Ishikawa (cell line): ENCODE measurements around the gene TMEM147.

Experiments
- CEBPB ChIP-seq: IDR thresholded peaks from 2 replicates; pipeline ENCODE4 v1.6.1; 2012
- EGR1 ChIP-seq: IDR thresholded peaks from 2 replicates; pipeline ENCODE4 v1.6.1; 2012
- EP300 ChIP-seq: IDR thresholded peaks from 2 replicates; pipeline ENCODE4 v1.6.1; 2012; ENCODE audit warnings: borderline replicate concordance
- FOXM1 ChIP-seq: IDR thresholded peaks from 2 replicates; pipeline ENCODE4 v1.6.1; 2012; ENCODE audit warnings: low read depth, borderline replicate concordance
- RAD21 ChIP-seq: IDR thresholded peaks from 2 replicates; pipeline ENCODE4 v1.6.1; 2012; ENCODE audit warnings: low read depth
- TAF1 ChIP-seq: IDR thresholded peaks from 2 replicates; pipeline ENCODE4 v1.6.1; 2012; ENCODE audit warnings: low read depth, mild to moderate bottlenecking
- TCF12 ChIP-seq: IDR thresholded peaks from 2 replicates; pipeline ENCODE4 v1.6.1; 2012; ENCODE audit warnings: low read depth
- TEAD4 ChIP-seq: IDR thresholded peaks from 2 replicates; pipeline ENCODE4 v1.6.1; 2012
- YY1 ChIP-seq: IDR thresholded peaks from 2 replicates; pipeline ENCODE4 v1.6.1; 2012; ENCODE audit warnings: low read depth
- ZBTB7A ChIP-seq: IDR thresholded peaks from 2 replicates; pipeline ENCODE4 v1.6.1; 2012; ENCODE audit warnings: low read depth

DNA sequence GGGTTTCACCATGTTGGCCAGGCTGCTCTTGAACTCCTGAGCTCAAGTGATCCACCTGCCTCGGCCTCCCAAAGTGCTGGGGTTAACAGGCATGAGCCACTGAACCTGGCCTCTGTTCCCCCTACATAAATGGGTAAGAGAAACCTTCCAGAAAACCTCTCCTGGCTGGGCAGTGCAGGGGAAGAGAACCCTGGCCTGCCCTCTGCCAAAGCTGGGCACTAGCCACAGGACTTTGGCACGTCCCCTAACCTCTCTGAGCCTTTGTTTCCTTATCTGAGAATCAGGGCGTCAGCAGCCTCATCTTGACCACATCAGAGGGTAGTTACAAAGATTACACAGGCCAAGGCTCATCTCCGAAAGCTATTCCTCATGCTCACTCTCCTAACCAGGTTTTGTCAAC, 19.6 kb upstream of the TMEM147 start:
- no peak for TF ChIP-seq TEAD4
- TF ChIP-seq CEBPB = no peak
- TF ChIP-seq EP300 = no peak
- TF ChIP-seq TAF1 = no peak
- no peak for TF ChIP-seq ZBTB7A
- TF ChIP-seq EGR1 = no peak
- TF ChIP-seq RAD21 = no peak
- no peak for TF ChIP-seq YY1
- TF ChIP-seq TCF12 = no peak
- no peak for TF ChIP-seq FOXM1
